ACHN (cell line): ENCODE measurements around the gene EBLN2.
"Not testable (repeated sequence)": the region's sequence is repeated elsewhere in the genome, so short reads cannot be mapped to it uniquely, and the experiment has no call there.

Source experiments
- DNase-seq: peaks from one replicate; pipeline ENCODE4 v3.0.0-alpha.2; 2015
- in situ Hi-C: cut with HindIII; loops from 2 replicates; pipeline ENCODE4 v1.10.0; 2017; ENCODE audit warnings: low sequenced_read_pairs, low pct_ligation_motif_present, low pct_unique_long_range_greater_than_20kb

Gene EBLN2

DNA sequence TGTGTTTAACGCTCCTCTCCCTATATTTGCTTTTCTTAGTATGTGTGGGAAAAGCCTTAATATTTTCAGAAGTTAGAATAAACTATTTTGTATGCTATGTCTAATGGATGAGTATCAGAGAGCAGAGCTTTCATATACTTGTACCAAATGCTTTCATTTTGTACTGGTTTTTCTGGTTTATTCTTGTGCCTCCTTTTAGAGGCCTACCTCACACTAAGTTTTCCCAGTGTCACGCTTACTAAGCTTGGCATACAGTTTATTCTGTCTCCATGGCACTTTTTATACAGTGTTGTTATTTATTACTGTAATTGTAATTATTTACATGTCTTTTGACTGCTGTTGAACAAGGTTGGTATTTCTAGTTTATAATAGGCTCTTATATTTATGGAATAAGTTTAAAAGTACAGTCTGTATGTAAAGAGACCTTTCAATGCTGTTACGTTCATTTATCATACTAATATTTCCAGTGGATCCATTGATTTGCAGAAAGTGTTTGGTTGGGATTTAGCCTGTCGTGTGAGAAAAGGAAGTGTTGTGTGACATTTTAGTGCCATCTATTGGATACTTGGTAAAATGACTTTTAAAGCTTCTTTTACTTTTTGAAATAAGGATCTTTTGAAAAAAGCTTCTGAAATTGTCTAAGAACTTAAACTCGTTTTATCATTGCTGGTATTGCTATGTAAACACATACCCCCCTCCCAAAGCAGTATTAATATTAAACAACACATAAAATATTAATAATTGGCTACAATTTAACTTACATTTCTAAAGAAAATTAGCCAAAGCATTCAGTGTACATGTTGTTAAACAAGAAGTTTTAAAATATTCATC lies 5.2 kb upstream of the EBLN2 start:
- peak; percentile 32 for DNase-seq
- in situ Hi-C loops: loop anchor here (25.0 kb wide), 1 partner anchor 119 kb away; no protein-coding TSS in a partner anchor

GRCh38 chr3:73056845-73057150 lies 4.7 kb upstream of the EBLN2 start:
- DNase-seq: no peak
- in situ Hi-C loops: loop anchor here (25.0 kb wide), 1 partner anchor 119 kb away; no protein-coding TSS in a partner anchor

DNA sequence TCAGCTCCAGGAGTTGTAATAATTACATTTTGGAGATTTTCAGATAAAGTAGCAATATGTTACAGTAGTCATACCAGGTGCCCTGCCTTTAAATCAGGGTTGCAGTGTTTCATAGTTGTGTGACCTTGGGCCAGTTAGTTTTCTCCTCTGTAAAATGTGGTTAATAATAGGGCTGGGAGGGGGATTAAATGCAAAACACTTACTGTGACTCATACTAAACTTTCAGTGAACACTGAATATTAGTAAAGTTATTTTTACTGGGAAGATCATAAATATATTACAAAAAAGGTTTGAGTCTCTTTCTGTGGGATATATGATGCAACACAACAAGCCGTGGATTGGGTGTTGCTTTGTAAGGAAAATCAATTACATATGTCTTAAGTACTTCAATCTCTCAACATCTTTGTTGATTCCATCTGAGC lies 1.1 kb upstream of the EBLN2 start:
- DNase-seq: no peak
- in situ Hi-C loops: loop anchor here (25.0 kb wide), 1 partner anchor 123 kb away; no protein-coding TSS in a partner anchor

GRCh38 chr3:73066243-73066642 lies 4.8 kb downstream of the EBLN2 start:
- not testable (repeated sequence) for DNase-seq
- in situ Hi-C loops: loop anchor here (25.0 kb wide), 1 partner anchor 129 kb away; no protein-coding TSS in a partner anchor

DNA sequence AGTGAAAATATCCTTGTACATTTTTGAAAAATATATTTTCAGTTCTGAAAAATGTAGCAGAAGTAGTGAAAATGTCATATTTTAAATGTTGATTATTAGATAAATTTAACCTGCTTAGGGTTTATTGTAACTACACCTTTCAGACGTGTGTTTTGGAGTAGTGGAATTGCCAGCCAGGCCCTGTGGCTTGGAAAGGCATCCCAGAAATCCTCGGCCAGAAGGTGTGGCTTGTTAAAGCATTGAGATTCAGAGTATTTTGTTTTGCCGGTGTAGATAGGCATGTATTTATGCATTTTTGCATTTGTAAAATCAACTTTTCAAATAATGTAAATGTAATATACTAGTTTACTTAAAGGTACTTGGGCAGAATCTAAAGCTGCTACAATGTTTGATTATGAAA lies 7.0 kb downstream of the EBLN2 start:
- in situ Hi-C loops: loop anchor here (25.0 kb wide), 1 partner anchor 131 kb away; no protein-coding TSS in a partner anchor
- no peak for DNase-seq

DNA sequence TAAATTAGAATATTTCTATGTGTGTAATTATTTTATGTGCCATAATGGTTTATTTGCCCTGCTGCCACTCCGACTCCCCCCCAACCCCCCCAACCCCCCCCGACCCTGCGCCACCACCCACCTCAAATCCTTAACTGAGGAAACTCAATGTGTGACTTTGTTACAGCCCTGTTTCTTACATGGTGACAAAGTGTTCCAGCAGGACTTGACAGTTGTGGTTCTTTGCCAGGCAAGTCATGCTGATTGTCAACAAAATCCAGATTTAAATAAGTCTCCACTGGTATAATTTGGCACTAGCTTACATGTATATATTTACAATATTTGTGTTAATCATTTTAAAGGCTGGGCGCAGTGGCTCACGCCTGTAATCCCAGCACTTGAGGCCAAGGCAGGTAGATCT lies 7.7 kb downstream of the EBLN2 start:
- in situ Hi-C loops: loop anchor here (25.0 kb wide), 1 partner anchor 132 kb away; no protein-coding TSS in a partner anchor
- DNase-seq: no peak

- no peak for DNase-seq
- in situ Hi-C loops: loop anchor here (25.0 kb wide), 1 partner anchor 133 kb away; no protein-coding TSS in a partner anchor
Measured at GRCh38 chr3:73069775-73070444, 8.5 kb downstream of the EBLN2 start.

DNA sequence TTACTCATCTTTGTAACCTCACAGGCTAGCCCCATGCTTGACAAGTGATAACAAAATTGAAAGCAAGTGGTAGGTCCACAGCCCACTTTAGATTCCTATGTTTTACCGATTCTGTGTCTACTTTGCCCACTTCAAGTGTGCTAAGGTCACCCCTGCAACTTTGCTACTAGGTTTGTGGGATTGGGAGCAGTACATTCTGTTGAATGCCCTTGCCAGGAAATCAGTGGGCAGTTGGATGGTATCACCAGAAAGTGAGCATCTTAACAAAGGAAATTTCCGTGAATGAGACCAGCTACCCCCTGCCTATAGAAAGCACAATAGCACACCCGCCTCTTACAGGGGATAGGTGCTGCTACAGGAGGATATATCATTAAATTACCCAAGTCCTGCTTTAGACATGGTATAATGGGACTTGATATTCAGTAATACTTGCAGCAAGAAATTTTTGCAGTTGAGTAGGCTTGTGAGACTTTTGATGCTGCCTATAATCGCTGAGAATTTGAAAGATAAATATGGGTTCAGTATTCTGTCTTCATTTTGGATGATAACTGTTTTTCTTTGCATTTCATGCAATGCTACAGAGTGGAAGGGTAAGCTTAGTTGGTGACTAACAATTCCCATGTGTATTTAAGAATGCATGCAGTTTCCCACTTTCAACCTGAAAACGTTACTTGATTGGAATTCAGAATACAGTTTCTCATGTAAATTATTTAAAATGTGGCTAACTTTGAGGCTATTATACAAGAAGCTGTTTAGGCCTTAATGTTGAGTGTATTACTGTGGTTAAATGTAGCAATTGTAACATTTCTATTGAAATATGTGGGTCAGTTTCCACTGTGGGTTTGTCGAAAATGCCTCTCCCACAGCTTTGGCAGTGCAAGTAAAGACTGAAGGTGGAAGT lies 9.5 kb downstream of the EBLN2 start:
- no peak for DNase-seq
- in situ Hi-C loops: loop anchor here (25.0 kb wide), 1 partner anchor 134 kb away; no protein-coding TSS in a partner anchor

DNA sequence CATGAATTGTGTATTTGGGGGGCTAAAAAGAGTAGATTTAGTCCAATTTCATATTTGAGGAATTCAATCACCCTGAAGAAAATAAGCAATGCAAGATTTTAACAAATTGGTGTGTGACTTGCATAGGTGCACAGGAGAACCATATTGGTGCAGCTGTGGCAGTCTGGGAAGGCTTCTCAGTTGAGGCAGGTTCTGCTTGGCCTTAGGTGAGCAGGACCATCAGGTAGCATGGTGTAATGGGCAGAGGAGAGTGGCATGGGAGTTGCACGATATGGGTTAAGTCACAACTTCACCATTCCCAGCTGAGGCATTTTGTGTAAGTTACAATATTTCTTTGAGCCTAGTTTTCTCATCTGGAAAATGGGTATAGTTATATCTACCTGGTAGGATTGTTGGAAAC lies 10.5 kb downstream of the EBLN2 start:
- in situ Hi-C loops: loop anchor here (25.0 kb wide), 1 partner anchor 135 kb away; no protein-coding TSS in a partner anchor
- DNase-seq: no peak

DNA sequence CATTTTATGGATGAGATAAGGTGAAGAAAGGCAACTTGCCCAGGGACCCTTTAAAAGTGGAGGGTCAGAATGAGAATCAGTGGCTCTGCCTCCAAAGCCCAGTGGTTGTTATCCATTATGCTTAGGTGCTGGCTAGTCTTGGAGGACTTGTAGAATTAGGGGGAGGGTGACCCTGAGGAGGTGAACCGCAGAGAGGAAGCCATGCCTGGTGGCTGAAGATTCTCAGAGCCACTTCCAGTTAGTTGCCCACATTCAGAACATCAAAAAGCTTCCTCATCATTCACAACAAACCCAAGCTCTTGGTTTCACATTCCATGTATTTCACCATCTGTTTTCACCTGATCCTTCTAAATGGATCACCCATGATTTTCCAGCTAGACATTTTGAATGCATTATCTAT lies 11.2 kb downstream of the EBLN2 start:
- in situ Hi-C loops: loop anchor here (25.0 kb wide), 1 partner anchor 135 kb away; no protein-coding TSS in a partner anchor
- no peak for DNase-seq

DNA sequence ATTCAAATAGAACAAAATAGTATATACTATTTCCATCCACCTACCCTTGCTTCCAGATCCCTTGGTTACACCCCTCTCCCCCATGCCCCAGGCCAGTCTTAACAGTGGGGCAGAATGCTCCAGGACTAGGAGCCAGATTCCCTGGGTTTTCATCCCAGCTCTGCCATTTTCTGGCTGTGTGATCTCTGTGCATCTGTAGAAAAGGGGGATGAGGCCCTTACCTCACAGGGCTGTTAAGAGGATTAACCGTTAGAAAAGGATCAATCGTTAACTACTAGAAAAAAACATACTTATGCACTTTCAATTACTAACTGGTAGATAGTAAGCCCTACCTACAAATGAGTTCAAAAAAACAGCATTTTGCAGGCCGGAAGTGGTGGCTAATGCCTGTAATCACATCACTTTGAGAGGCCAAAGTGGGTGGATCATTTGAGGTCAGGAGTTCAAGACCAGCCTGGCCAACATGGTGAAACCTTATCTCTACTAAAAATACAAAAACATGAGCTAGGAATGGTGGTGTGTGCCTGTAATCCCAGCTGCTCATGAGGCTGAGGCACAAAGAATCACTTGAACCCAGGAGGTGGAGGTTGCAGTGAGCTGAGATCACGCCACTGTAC lies 11.7 kb downstream of the EBLN2 start:
- DNase-seq: no peak
- in situ Hi-C loops: loop anchor here (25.0 kb wide), 1 partner anchor 136 kb away; no protein-coding TSS in a partner anchor

DNA sequence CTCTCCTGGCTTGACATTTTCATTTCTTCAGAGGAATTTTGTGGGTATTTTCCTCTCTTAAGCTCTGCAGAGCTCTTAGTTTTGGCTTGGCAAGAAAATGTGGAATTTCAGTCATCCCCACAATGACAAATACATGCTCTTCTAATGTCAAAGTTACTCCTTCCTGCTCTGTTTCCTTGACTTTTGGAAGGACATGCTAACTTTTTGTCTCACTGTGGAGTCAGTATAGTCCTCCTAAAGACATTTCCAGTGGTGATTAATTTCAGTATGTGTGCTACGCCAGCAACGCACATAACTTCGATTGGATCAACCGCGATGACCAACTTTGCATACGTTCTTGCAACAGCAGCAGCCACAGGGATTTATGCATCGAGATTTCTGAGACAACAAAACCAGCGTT lies 13.3 kb downstream of the EBLN2 start:
- in situ Hi-C loops: loop anchor here (25.0 kb wide), 1 partner anchor 137 kb away; no protein-coding TSS in a partner anchor

GRCh38 chr3:73080216-73080966 lies 18.9 kb downstream of the EBLN2 start:
- in situ Hi-C loops: no loop called here
- DNase-seq: no peak

More for the DNA sequence above, 13.3 kb downstream of the EBLN2 start:
- DNase-seq: no peak

GRCh38 chr3:73081140-73081539 lies 19.7 kb downstream of the EBLN2 start:
- DNase-seq: no peak
- in situ Hi-C loops: no loop called here

DNA sequence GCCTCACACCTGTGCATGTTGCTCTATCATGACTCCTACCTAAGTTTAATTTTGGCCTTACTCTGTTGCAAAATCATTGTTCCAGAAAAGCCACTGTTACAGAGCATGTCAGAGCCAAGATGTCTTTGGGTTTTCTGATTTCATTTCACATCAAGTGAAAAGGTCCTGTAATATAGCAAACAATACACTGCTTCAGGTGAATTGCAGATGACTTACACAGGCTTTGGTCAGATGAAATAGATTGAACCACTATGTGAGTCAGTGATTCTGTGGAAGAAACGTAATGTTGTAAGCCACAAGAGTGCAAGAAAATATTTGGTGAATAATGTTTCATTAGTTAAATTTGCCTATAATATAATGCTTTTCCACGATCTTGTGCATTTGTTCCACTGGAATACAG lies 22.7 kb downstream of the EBLN2 start:
- no peak for DNase-seq
- in situ Hi-C loops: no loop called here

DNA sequence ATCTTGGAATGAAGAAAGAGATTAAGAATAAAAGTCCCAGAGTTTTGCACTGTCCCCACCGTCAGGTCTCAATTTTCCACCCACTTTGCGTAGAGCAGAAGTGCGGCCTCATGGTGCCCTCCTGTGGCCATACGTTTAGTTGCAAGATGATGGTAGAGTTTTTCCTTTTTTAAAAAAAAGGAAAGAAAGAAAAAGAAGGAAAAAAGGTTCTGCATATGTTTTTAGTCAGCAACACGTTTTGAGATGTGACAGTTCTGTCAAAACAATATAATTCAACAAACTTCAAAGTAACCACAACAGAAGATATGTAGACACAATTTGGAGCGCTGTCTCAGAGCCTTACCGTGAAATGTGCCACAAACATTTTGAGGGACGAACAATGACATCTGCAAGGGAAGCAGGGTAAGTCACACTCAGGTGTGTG lies 24.6 kb downstream of the EBLN2 start:
- DNase-seq: peak; percentile 37
- in situ Hi-C loops: no loop called here

DNA sequence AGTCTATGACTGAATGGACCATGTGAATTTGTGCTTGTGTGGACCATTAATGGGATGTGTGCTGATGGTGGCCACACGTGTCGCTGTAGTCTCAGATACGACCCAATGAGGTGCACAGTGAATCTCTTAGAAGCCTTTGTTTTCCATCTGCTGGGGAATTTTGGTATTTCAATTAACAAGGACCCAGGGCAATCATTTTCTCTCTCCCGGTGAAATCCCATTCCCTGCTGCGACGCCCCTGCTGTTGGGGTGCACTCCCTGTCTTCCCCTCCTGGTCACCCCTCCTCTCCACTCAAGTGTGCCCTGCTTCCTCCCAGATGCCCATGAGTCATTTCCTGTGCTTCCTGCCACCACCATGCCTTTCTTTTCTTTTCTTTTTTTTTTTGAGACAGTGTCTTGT lies 32.7 kb downstream of the EBLN2 start:
- in situ Hi-C loops: no loop called here
- peak; percentile 61 for DNase-seq
